ENCODE results near the gene TMEM185B. TPM values are rescaled to one million over a fixed set of nuclear protein-coding genes. Genes with fewer than 3 reads are reported as not detected.

TMEM185B gene
- polyA plus RNA-seq, 1 donor: 24.3 TPM

Other genes with a start within 250 kb of the TMEM185B start
- 106 TPM for gene EPB41L5, start 210.3 kb downstream of the TMEM185B start, polyA plus RNA-seq (ENCODE audit: insufficient read length)
- gene RALB, start 29.5 kb upstream of the TMEM185B start, polyA plus RNA-seq (ENCODE audit: insufficient read length): 73.5 TPM
- not detected for gene INHBB, start 122.7 kb upstream of the TMEM185B start, polyA plus RNA-seq (ENCODE audit: insufficient read length)